ENCODE data around the gene SERPINE2.

SERPINE2 gene

GRCh38 chr2:223930103-223930976 is 108.7 kb downstream of the SERPINE2 start:
- DNase-seq (ENCODE audit: low read depth), result no peak
- TF ChIP-seq, protein P1, sequence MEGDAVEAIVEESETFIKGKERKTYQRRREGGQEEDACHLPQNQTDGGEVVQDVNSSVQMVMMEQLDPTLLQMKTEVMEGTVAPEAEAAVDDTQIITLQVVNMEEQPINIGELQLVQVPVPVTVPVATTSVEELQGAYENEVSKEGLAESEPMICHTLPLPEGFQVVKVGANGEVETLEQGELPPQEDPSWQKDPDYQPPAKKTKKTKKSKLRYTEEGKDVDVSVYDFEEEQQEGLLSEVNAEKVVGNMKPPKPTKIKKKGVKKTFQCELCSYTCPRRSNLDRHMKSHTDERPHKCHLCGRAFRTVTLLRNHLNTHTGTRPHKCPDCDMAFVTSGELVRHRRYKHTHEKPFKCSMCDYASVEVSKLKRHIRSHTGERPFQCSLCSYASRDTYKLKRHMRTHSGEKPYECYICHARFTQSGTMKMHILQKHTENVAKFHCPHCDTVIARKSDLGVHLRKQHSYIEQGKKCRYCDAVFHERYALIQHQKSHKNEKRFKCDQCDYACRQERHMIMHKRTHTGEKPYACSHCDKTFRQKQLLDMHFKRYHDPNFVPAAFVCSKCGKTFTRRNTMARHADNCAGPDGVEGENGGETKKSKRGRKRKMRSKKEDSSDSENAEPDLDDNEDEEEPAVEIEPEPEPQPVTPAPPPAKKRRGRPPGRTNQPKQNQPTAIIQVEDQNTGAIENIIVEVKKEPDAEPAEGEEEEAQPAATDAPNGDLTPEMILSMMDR (IDR thresholded peaks at IDR 0.05; ENCODE audit: insufficient read depth, low read depth, low read length, missing control alignments), result no peak
- no peak overlapping the region for H3K4me3 ChIP-seq (ENCODE audit: low read depth, low read length)

DNA sequence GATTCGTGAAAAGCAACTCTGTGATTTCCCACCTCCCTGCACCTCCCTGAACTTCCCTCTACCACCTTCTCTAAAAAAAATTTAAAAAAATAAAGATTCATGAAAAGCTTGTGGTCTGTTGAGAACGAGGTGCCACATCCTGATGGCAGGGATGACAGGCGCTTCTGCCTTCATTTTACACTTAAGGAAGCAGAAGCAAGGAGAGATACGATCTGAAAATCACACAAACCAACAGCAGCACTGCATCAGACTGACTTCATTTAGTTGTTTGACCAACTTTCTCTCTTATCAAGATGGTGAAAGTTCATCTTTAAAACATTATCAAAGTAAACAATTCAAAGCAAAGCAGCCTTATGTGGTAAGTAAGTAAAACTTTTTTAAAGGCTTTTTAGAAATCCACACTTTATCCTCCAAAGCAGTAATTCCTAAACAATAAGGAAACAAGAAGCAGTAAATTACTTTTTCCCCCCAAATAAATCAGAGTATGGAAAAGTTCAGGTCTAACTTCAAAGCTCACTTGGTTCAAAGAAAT is 109.4 kb downstream of the SERPINE2 start:
- H3K4me3 ChIP-seq (ENCODE audit: low read depth, low read length), result no peak overlapping the region
- DNase-seq (ENCODE audit: low read depth), result no peak
- TF ChIP-seq, protein P1 (IDR thresholded peaks at IDR 0.05; ENCODE audit: insufficient read depth, low read depth, low read length, missing control alignments), result no peak

DNA sequence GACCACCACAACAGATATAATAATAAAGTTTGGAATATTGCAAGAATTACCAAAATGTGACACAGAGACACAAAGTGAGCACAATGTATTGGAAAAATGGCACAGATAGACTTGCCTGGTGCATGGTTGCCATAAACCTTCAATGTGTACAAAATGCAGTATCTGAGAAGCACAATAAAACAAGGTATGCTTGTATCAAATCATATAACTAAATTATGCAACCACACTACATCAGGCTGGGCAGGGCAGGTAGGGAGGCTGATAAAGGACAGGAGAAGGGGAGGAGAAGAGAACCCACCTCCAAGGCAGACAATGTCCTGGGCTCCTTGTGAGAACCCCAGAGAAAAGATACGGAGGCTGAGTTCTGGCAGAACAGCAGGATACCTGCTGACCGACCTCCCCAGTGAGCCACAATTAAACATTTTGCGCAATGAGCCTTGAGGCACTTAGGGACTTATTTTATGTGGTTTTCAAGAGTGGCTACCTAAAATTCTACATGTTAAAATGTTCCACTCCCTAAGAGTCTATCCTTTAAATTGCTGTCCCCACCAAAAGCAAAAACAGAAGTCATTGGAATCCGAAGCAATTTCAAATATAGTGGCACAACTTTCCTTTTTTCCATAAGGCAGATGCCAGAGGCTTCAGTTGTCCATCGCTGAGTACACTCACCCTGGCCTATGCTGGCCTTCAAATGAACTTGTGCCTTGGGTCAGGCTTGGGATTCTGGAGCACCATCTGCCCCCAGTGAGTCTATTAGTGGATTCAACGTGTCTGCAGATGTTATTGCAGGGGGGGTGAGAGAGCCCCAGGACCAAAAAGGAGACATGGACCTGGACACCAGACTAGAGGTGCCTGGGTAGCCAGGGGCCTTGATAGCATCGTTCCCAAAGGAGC is 110.7 kb downstream of the SERPINE2 start:
- no peak overlapping the region for H3K4me3 ChIP-seq (ENCODE audit: low read depth, low read length)
- TF ChIP-seq, protein P1 (IDR thresholded peaks at IDR 0.05; ENCODE audit: insufficient read depth, low read depth, low read length, missing control alignments), result no peak
- no peak for DNase-seq (ENCODE audit: low read depth)

DNA sequence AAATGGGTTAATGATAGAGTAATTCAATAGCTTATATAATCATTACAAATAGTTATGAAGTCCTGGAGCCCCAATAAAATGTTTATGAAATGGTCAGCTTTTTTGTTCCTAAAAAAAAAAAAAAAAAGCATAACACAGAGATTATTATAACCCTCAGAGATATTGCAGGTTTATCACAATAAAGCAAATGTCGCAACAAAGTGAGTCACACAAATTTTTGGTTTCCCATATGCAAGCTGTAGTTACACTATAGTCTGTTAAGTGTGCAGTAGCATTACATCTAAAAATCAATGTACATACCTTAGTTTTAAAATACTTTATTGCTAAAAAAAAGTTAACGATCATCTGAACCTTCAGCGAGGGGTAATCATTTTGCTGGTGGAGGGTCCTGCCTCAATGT is 114.0 kb downstream of the SERPINE2 start:
- no peak for DNase-seq (ENCODE audit: low read depth)
- TF ChIP-seq, protein P1 (IDR thresholded peaks at IDR 0.05; ENCODE audit: insufficient read depth, low read depth, low read length, missing control alignments), result no peak
- H3K4me3 ChIP-seq (ENCODE audit: low read depth, low read length), result no peak overlapping the region

All from GM12865 (cell line).